GM23338 (cell line): ENCODE data around the gene CXCR3. TPM values are rescaled to one million over a fixed set of nuclear protein-coding genes. Genes with fewer than 3 reads are reported as not detected.

ENCODE experiments used
- ATAC-seq: fragments of 200-7000 bp; cut with Tn5 transposase; 3 replicates; pipeline ENCODE4 v1.9.1; 2020
- DNase-seq: peaks from one replicate; pipeline ENCODE4 v3.0.0-alpha.2; 2015; ENCODE audit warnings: low spot score
- H2AFZ ChIP-seq: fragments of 200-600 bp; sonication (generic); 2 replicates; pipeline ENCODE4 v1.8.0; 2016; ENCODE audit warnings: antibody characterized with exemption, mild to moderate bottlenecking, moderate library complexity
- H3F3A ChIP-seq: fragments of 200-600 bp; sonication (generic); replicated peaks from 2 replicates; pipeline ENCODE4 v1.8.0; 2017; ENCODE audit warnings: antibody characterized with exemption, mixed run types, low read depth
- H3K27ac ChIP-seq: fragments of 200-600 bp; sonication (generic); 2 replicates; pipeline ENCODE4 v1.6.1; 2016; ENCODE audit warnings: low read depth
- H3K27me3 ChIP-seq: fragments of 200-600 bp; sonication (generic); 2 replicates; pipeline ENCODE4 v1.8.0; 2016; ENCODE audit warnings: mild to moderate bottlenecking, mixed run types, moderate library complexity; ENCODE audit not compliant: insufficient read depth
- H3K36me3 ChIP-seq: fragments of 200-600 bp; sonication (generic); 2 replicates; pipeline ENCODE4 v1.8.0; 2016; ENCODE audit warnings: mild to moderate bottlenecking; ENCODE audit not compliant: insufficient read depth
- H3K4me1 ChIP-seq: fragments of 200-600 bp; sonication (generic); 2 replicates; pipeline ENCODE4 v1.8.0; 2016; ENCODE audit warnings: mild to moderate bottlenecking, moderate library complexity; ENCODE audit not compliant: insufficient read depth
- H3K4me2 ChIP-seq: fragments of 200-600 bp; sonication (generic); 2 replicates; pipeline ENCODE4 v1.7.1; 2017; ENCODE audit warnings: mixed run types
- H3K4me3 ChIP-seq: fragments of 200-600 bp; sonication (generic); 2 replicates; pipeline ENCODE4 v1.6.1; 2016; ENCODE audit warnings: mixed run types
- H3K79me2 ChIP-seq: fragments of 200-600 bp; sonication (generic); replicated peaks from 2 replicates; pipeline ENCODE4 v1.8.0; 2017; ENCODE audit warnings: mild to moderate bottlenecking; ENCODE audit not compliant: insufficient read depth
- H3K9me2 ChIP-seq: fragments of 200-600 bp; sonication (generic); 2 replicates; pipeline ENCODE4 v1.8.0; 2017; ENCODE audit not compliant: insufficient read depth
- H4K20me1 ChIP-seq: fragments of 200-600 bp; sonication (generic); replicated peaks from 2 replicates; pipeline ENCODE4 v1.8.0; 2017; ENCODE audit warnings: mild to moderate bottlenecking; ENCODE audit not compliant: insufficient read depth
- H3K27ac Mint-ChIP-seq: 2 replicates; pipeline ENCODE4 v1.8.0; 2020; ENCODE audit warnings: inconsistent platforms, mild to moderate bottlenecking, moderate library complexity, mixed read lengths
- H3K27me3 Mint-ChIP-seq: 3 replicates; pipeline ENCODE4 v1.8.0; 2022; ENCODE audit warnings: low read depth, mild to moderate bottlenecking, moderate library complexity, mixed read lengths, inconsistent platforms; ENCODE audit not compliant: insufficient read depth, poor library complexity
- H3K36me3 Mint-ChIP-seq: 3 replicates; pipeline ENCODE4 v1.8.0; 2021; ENCODE audit warnings: low read depth, mild to moderate bottlenecking, inconsistent platforms, moderate library complexity, mixed read lengths
- H3K4me1 Mint-ChIP-seq: 3 replicates; pipeline ENCODE4 v1.8.0; 2020; ENCODE audit warnings: mild to moderate bottlenecking, inconsistent platforms, mixed read lengths
- H3K4me3 Mint-ChIP-seq: 3 replicates; pipeline ENCODE4 v1.8.0; 2021; ENCODE audit warnings: moderate library complexity, mild to moderate bottlenecking, inconsistent platforms, mixed read lengths
- H3K9me3 Mint-ChIP-seq: 3 replicates; pipeline ENCODE4 v1.8.0; 2020; ENCODE audit warnings: moderate library complexity, mild to moderate bottlenecking, inconsistent platforms, mixed read lengths
- polyA plus RNA-seq: library from polyadenylated mRNA; unstranded; fragments of >200 nt; fragmentation: Nextera tagmentation; extraction: Ambion mirVana; gene quantifications from 2 replicates; pipeline ENCODE4 v1.2.1, GENCODE V29; 2016
- total RNA-seq: library from RNA; depleted of rRNA; stranded (reverse); fragments of >200 nt; shearing (Covaris generic); gene quantifications from 2 replicates; pipeline ENCODE4 v1.2.3, GENCODE V29; 2014
- TF ChIP-seq, protein P1 (sequence below): fragments of 250-450 bp; sonication (Bioruptor Pico); IDR thresholded peaks from 2 replicates; pipeline ENCODE4 v1.5.0; 2020; ENCODE audit warnings: mild to moderate bottlenecking, moderate library complexity

The CXCR3 gene
- total and polyA plus RNA-seq, 2 experiments from 2014 or later = not detected

- TF ChIP-seq, protein P1, sequence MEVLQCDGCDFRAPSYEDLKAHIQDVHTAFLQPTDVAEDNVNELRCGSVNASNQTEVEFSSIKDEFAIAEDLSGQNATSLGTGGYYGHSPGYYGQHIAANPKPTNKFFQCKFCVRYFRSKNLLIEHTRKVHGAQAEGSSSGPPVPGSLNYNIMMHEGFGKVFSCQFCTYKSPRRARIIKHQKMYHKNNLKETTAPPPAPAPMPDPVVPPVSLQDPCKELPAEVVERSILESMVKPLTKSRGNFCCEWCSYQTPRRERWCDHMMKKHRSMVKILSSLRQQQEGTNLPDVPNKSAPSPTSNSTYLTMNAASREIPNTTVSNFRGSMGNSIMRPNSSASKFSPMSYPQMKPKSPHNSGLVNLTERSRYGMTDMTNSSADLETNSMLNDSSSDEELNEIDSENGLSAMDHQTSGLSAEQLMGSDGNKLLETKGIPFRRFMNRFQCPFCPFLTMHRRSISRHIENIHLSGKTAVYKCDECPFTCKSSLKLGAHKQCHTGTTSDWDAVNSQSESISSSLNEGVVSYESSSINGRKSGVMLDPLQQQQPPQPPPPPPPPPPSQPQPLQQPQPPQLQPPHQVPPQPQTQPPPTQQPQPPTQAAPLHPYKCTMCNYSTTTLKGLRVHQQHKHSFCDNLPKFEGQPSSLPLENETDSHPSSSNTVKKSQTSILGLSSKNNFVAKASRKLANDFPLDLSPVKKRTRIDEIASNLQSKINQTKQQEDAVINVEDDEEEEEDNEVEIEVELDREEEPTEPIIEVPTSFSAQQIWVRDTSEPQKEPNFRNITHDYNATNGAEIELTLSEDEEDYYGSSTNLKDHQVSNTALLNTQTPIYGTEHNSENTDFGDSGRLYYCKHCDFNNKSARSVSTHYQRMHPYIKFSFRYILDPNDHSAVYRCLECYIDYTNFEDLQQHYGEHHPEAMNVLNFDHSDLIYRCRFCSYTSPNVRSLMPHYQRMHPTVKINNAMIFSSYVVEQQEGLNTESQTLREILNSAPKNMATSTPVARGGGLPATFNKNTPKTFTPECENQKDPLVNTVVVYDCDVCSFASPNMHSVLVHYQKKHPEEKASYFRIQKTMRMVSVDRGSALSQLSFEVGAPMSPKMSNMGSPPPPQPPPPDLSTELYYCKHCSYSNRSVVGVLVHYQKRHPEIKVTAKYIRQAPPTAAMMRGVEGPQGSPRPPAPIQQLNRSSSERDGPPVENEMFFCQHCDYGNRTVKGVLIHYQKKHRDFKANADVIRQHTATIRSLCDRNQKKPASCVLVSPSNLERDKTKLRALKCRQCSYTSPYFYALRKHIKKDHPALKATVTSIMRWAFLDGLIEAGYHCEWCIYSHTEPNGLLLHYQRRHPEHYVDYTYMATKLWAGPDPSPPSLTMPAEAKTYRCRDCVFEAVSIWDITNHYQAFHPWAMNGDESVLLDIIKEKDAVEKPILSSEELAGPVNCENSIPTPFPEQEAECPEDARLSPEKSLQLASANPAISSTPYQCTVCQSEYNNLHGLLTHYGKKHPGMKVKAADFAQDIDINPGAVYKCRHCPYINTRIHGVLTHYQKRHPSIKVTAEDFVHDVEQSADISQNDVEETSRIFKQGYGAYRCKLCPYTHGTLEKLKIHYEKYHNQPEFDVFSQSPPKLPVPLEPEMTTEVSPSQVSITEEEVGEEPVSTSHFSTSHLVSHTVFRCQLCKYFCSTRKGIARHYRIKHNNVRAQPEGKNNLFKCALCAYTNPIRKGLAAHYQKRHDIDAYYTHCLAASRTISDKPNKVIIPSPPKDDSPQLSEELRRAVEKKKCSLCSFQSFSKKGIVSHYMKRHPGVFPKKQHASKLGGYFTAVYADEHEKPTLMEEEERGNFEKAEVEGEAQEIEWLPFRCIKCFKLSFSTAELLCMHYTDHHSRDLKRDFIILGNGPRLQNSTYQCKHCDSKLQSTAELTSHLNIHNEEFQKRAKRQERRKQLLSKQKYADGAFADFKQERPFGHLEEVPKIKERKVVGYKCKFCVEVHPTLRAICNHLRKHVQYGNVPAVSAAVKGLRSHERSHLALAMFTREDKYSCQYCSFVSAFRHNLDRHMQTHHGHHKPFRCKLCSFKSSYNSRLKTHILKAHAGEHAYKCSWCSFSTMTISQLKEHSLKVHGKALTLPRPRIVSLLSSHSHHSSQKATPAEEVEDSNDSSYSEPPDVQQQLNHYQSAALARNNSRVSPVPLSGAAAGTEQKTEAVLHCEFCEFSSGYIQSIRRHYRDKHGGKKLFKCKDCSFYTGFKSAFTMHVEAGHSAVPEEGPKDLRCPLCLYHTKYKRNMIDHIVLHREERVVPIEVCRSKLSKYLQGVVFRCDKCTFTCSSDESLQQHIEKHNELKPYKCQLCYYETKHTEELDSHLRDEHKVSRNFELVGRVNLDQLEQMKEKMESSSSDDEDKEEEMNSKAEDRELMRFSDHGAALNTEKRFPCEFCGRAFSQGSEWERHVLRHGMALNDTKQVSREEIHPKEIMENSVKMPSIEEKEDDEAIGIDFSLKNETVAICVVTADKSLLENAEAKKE (CRISPR knock-in tag) = no peak
These were observed 11.6 kb downstream of the CXCR3 start (continued) for GRCh38 chrX:71606536-71607216.

- Histone ChIP-seq H3K4me2 (no peak overlapping the region), H3K9me2 (no peaks in the 10 kb centered on the region), H3F3A (no peaks in the 10 kb centered on the region), H3K36me3 (no peaks in the 10 kb centered on the region; the same call in 1 of the 2 replicates), H3K4me3 (no peak overlapping the region), H3K27ac (no peak overlapping the region), H2AFZ (no peak overlapping the region), H4K20me1 (no peaks in the 10 kb centered on the region), H3K79me2 (no peaks in the 10 kb centered on the region), H3K27me3 (no peaks in the 10 kb centered on the region), H3K4me1 (no peaks in the 10 kb centered on the region)
- no peak overlapping the region for H3K4me3 Mint-ChIP-seq
- peaks cover 49% of the 10 kb centered on the region for H3K36me3 Mint-ChIP-seq
- DNase-seq = no peak
- H3K27me3 Mint-ChIP-seq = no peaks in the 10 kb centered on the region
- no peak for ATAC-seq
- H3K4me1 Mint-ChIP-seq = peaks cover 3% of the 10 kb centered on the region; the same call in 1 of the 3 replicates
- no peak overlapping the region for H3K27ac Mint-ChIP-seq
- H3K9me3 Mint-ChIP-seq = no peaks in the 10 kb centered on the region; the same call in 2 of the 3 replicates
- TF ChIP-seq, protein P1 (CRISPR knock-in tag) = no peak
These were observed 13.3 kb downstream of the CXCR3 start for GRCh38 chrX:71604796-71605568.
